Urinary bladder (tissue), 4 donors: Measurements from ENCODE around the gene DCANP1. TPM values are rescaled to one million over a fixed set of nuclear protein-coding genes. Genes with fewer than 3 reads are reported as not detected.

Experiments
- DNase-seq: peaks from one replicate; pipeline ENCODE4 v3.0.0-alpha.2; 2015; ENCODE audit errors: extremely low spot score
- H3K27ac ChIP-seq: one replicate; pipeline ENCODE4 v1.5.1; 2013; ENCODE audit warnings: low read depth, mild to moderate bottlenecking, moderate library complexity
- H3K36me3 ChIP-seq: one replicate; pipeline ENCODE4 v1.6.1; 2013; ENCODE audit warnings: mild to moderate bottlenecking, moderate library complexity; ENCODE audit not compliant: insufficient read depth
- H3K4me1 ChIP-seq: one replicate; pipeline ENCODE4 v1.6.1; 2013; ENCODE audit warnings: mild to moderate bottlenecking, moderate library complexity; ENCODE audit not compliant: insufficient read depth
- H3K4me3 ChIP-seq: one replicate; pipeline ENCODE4 v1.5.1; 2013; ENCODE audit warnings: low read depth, low read length
- WGBS: extraction: QIAGEN DNeasy Blood & Tissue Kit; methylation state at CpG from one replicate; pipeline ENCODE4 v1.1.7; 2013; 5-methylcytosine and 5-hydroxymethylcytosine counted together
- polyA plus RNA-seq: library from polyadenylated mRNA; stranded (reverse); fragments of 200-250 nt; gene quantifications from one replicate; pipeline ENCODE4 v1.2.3, GENCODE V29; 2013
- total RNA-seq: library from RNA; depleted of rRNA; stranded (reverse); fragments of >200 nt; gene quantifications from one replicate; pipeline ENCODE4 v1.2.3, GENCODE V29; 2014
- donor health status: healthy with polysubstance abuse.
- donor health status: healthy.

Gene DCANP1
- total and polyA plus RNA-seq, 2 donors = 0.16 TPM; not detected in 1

DNA sequence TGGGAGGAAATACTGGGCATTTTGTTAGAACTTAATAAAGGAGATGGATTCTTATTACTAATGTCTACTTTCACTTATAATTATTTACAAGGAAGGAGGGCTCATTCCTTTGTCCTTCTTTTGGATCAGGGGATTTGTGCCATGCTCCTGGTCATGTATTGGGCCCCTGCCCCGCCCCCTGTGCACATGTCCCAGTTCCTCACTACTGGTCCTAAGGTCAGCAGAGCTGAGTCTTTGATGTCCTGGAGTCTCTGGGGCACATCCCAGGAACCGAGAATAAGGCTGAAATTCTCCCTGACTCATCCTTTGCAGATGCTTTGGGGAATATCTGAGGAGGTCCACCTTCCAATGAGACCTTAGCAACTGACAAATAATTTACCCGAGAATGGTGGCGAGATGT is 24.6 kb upstream of the DCANP1 start:
- Histone ChIP-seq H3K27ac (no peak overlapping the region), H3K36me3 (no peaks in the 10 kb centered on the region), H3K4me1 (no peaks in the 10 kb centered on the region), H3K4me3 (no peak overlapping the region)
- WGBS = 86% methylated on average over 4 of the region's 4 CpGs
- no peak for DNase-seq

DNA sequence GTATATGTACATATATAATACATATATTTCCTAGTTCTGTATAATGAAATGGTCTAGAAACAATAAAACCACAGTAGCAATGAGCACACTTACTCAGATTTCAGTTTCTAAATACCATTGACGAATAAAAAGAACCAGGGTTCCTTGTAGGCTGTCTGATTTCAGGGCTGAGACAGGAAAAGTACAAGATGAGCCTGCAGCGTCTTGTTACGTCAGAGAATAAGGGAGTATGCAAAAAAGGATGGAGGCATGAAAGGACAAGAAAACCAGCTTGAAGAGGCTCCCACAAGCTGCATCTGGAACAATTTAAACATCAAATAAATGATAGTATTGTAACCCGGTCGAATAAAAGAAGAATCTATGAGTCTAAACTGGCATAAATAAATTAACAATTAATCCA is 22.8 kb upstream of the DCANP1 start:
- DNase-seq = no peak
- Histone ChIP-seq H3K36me3 (no peaks in the 10 kb centered on the region), H3K4me3 (no peak overlapping the region), H3K27ac (no peak overlapping the region), H3K4me1 (no peaks in the 10 kb centered on the region)
- 78% methylated on average over 5 of the region's 5 CpGs for WGBS

DNA sequence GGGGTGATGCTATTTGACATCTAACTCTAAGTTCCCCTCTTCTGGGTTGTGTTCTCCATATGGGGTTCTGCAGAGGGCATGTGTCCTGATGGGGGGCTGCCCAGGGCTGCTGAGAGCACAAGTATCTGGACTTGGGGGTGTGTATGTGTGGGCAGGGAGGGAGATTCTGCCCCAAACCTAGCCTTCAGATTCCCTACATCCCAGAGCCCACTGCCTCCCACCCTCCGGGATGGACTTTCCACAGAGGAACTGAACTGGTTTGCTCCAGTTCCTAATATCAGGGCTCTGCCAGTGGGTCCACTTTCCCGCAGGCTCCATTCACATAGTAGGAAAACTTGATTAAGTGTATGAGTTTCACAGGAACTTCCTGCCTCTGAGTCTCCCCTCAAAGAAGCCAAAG is 21.4 kb upstream of the DCANP1 start:
- no peak for DNase-seq
- 93% methylated on average over 2 of the region's 2 CpGs for WGBS

DNA sequence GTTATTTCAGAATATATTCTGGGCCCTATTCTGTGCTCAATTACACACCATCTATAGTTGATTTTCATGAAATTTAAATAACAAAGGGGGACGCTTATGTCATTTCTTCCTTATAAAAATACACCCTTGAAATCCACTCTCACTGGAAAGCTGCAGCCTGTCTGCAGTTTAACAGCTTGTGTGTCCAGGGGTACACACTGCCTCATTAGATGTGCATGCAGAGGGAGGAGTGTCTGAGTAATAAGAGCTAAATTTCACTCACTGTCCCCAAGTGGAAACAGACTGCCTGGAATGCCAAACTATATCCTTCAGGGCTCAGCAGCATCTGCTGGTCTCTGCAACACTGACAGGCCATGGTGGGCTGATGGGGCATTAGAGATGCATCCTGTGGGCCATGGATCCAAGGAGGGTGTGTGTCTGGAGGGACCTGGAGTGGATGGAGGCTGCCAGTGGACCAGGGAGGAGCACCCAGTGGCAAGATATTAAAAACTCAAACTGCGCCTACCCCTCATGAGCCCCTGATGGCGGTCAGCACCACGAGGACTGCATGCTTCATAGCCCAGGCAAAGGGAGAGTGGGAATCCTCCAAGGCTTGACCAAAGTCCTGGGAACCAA is 20.8 kb upstream of the DCANP1 start:
- no peak for DNase-seq

More for the DNA sequence above, 21.4 kb upstream of the DCANP1 start:
- Histone ChIP-seq H3K36me3 (no peaks in the 10 kb centered on the region), H3K4me3 (no peak overlapping the region), H3K4me1 (no peaks in the 10 kb centered on the region), H3K27ac (no peak overlapping the region)

DNA sequence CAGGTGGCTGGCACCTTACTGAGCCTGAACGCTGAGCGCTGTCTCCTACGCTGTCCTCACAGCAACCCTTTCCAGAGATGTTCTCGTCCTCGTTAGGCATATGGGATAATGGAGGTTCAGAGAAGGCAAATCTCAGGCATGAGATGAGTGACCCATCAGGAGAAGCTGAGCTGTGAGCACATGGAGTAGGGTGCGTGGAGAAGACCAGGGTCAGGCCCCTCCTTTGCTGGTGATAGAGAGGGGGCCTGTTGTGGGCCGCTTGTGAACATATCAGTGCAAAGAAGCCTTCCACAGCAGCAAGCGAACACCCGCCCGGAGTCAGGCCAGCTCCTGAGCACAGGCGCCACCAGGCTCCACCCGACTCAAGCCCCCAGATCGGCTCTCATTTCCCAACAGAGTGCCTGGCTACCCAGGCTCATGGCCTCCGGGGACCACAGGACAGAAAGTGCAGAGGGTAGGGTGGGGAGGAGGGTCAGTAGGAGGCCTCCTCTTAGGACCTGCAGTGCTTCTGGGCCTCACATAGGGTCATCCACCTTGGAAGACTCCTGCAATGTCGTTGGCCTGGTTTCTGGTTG is 20.0 kb upstream of the DCANP1 start:
- H3K4me3 ChIP-seq = no peak overlapping the region
- no peak overlapping the region for H3K27ac ChIP-seq
- no peaks in the 10 kb centered on the region for H3K36me3 ChIP-seq
- 87% methylated on average over 15 of the region's 15 CpGs for WGBS
- no peaks in the 10 kb centered on the region for H3K4me1 ChIP-seq
- DNase-seq = no peak

More for the DNA sequence above, 20.8 kb upstream of the DCANP1 start:
- H3K4me3 ChIP-seq = no peak overlapping the region
- no peaks in the 10 kb centered on the region for H3K4me1 ChIP-seq
- WGBS = 91% methylated on average over 4 of the region's 4 CpGs
- no peaks in the 10 kb centered on the region for H3K36me3 ChIP-seq
- H3K27ac ChIP-seq = no peak overlapping the region

DNA sequence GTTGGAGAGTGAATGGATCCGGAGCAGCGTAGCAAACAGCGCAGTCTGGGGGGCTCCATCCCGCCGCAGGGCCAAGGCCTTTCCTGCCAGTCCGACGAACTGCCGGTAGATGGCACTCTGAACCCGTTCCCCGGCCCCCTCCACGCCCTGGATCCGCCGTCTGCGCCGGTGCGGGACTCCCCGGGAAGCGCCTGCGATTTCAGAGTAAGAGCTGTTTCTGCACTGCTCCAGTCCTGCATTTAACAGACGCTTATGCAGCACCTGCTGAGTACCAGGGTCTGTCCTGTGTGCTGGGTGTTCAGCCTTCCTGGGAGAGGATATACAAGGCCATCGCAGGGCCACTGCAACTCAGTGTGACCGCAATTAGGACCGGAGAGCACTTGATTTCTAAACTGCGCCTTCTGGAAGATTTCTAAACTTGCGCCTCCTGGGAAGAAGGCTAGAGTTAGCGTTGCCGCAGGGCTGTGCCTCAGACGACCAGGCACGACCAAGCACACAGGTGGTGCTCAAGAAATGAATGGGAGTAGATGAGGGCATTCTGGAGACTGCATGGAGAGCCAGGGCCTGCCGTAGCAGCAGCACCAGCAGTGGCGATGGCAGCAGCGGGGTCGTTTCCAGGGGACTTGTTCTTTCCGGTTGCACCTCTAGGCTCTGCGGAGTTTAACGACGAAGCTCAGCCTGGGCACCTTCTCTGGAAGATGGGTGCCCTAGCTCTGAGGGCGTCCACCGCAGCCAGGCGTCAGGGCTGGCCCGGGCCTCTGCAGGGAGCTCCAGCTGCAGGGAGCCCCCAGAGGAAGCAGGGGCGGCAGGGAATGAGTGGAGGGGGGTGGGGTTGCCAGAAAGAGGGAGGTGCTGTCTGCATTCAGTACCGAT is 19.3 kb upstream of the DCANP1 start:
- Histone ChIP-seq H3K4me1 (no peaks in the 10 kb centered on the region), H3K4me3 (no peak overlapping the region), H3K27ac (no peak overlapping the region), H3K36me3 (no peaks in the 10 kb centered on the region)
- peak; percentile 45 for DNase-seq
- 18% methylated on average over 43 of the region's 43 CpGs for WGBS

DNA sequence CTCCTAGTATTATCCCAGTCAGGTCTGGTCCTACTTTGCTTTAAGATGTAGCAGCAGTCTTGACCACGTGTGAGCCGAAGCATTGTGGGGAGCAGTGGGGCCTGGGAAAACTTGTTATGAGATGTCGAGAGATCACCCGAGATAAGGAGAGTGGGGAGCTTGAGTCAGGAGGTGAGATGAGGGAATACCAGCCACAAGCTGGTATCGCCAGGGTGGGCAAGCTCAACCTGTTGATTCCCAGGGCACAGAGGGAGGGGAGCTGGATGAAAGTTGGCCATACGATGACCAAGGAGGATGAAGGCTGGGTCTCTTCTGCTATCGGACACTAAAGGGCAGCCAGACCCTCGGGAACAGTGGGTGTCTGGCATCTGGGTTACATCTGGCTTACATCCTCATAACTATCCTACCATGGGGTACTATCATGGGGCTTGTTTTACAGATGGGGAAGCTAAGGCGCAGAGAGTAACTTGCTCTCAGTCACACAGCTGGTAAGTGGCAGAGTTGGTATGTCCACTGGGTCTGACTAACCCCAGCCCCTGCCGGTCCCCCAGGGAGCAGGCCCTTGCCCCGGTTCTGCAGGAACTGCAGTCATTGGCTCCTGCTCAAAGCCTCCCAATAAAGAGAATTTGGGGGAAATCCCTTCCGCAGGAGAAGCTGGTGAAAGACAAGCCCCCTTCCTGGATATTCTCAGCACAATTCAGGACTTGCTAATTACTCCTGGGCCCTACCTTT is 18.4 kb upstream of the DCANP1 start:
- Histone ChIP-seq H3K27ac (no peak overlapping the region), H3K36me3 (no peaks in the 10 kb centered on the region), H3K4me3 (no peak overlapping the region), H3K4me1 (no peaks in the 10 kb centered on the region)
- WGBS = 70% methylated on average over 12 of the region's 12 CpGs
- no peak for DNase-seq

GRCh38 chr5:135462304-135462703 is 15.2 kb upstream of the DCANP1 start:
- DNase-seq = no peak
- no peaks in the 10 kb centered on the region for H3K4me1 ChIP-seq
- H3K4me3 ChIP-seq = no peak overlapping the region
- 33% methylated on average over 6 of the region's 6 CpGs for WGBS
- H3K36me3 ChIP-seq = no peaks in the 10 kb centered on the region
- no peak overlapping the region for H3K27ac ChIP-seq

DNA sequence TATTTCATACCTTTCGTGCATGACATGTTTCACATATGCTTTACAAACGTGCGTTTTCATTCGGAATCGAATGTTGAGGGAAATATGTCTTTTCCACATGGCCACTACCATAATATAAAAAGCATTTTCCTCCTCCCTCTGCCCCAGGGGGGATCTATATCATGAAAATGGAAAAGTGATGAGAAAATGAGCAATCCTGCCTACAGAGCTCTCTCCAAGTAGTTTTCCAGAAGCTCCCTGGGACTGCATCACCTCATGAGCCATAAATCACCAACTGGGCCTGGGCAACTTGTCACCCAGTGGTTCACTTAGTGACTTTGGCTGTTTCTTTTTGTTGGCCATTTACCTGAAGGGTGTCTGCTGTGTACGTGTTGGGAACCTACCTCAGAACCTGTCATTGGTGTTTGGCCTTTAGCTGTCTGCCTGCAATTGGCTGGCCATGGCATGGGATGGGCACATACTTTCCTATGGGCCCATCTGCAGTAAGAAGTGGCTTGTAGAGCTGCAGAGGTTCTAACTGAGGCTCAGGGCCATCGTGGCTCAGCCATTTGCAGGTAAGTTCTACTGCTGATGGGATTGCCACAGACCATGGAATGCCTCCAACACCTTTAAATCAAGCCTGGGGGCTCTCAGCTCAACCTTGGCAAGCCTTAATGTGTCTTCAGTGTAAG is 14.5 kb upstream of the DCANP1 start:
- WGBS = 92% methylated on average over 7 of the region's 7 CpGs
- Histone ChIP-seq H3K36me3 (no peaks in the 10 kb centered on the region), H3K4me1 (no peaks in the 10 kb centered on the region), H3K4me3 (no peak overlapping the region), H3K27ac (no peak overlapping the region)
- DNase-seq = no peak

GRCh38 chr5:135460246-135461033 is 13.3 kb upstream of the DCANP1 start:
- Histone ChIP-seq H3K27ac (no peak overlapping the region), H3K4me1 (no peaks in the 10 kb centered on the region), H3K36me3 (no peaks in the 10 kb centered on the region), H3K4me3 (no peak overlapping the region)
- no peak for DNase-seq
- 83% methylated on average over 11 of the region's 11 CpGs for WGBS

DNA sequence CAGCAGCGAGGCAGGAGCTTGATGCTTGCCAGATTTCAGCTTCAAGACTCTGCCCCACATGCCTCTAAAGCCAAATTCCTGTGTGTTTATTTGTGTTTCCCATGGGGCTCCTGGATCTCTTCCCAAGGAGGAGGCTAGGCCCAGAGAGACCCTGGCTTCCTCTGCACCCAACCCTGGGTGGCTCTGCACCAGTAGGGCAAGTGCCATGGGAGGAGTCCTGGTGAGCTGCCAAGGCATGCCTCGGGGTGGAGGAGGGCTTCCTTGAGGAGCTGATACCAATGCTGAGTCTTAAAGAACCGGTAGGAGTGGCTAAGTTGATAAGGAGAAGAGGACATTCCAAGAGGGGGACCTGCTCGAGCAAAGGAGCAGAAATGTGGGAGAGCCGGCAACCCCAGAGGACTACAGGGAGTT is 11.8 kb upstream of the DCANP1 start:
- no peak for DNase-seq
- WGBS = 24% methylated on average over 5 of the region's 5 CpGs
- H3K36me3 ChIP-seq = no peaks in the 10 kb centered on the region

GRCh38 chr5:135458356-135458755 is 11.2 kb upstream of the DCANP1 start:
- no peaks in the 10 kb centered on the region for H3K36me3 ChIP-seq
- no peak overlapping the region for H3K4me3 ChIP-seq
- no peak for DNase-seq
- no peak overlapping the region for H3K27ac ChIP-seq
- WGBS = 97% methylated on average over 4 of the region's 4 CpGs
- no peaks in the 10 kb centered on the region for H3K4me1 ChIP-seq

More for the DNA sequence above, 11.8 kb upstream of the DCANP1 start:
- Histone ChIP-seq H3K4me3 (no peak overlapping the region), H3K4me1 (no peaks in the 10 kb centered on the region), H3K27ac (no peak overlapping the region)
